Stimulated activated naive CD8-positive, alpha-beta T cell treated with anti-CD3 and anti-CD28 coated beads, Interleukin-15, amount 100 ng/mL, for 72 hours (primary cell): ENCODE results near the gene EGF.
A peak's percentile ranks its signal among the peaks of the same experiment; 100 is the strongest.
"Not testable (repeated sequence)": the region's sequence is repeated elsewhere in the genome, so short reads cannot be mapped to it uniquely, and the experiment has no call there.

Source experiments
- ATAC-seq: fragments of 150-1000 bp; cut with Tn5 transposase; 2 replicates; pipeline ENCODE4 v1.10.0; 2021; ENCODE audit warnings: mild to moderate bottlenecking, moderate library complexity
- DNase-seq, 2 donors: peaks; one replicate each; pipeline ENCODE4 v3.0.0; 2021 to 2022
- H3K27ac Mint-ChIP-seq, 2 donors: one replicate each; pipeline ENCODE4 v1.8.0; 2022; ENCODE audit warnings: mild to moderate bottlenecking in 2 of 2, mixed read lengths in 2 of 2, moderate library complexity in 2 of 2
- H3K27me3 Mint-ChIP-seq: one replicate; pipeline ENCODE4 v1.8.0; 2022; ENCODE audit warnings: mixed read lengths
- H3K4me1 Mint-ChIP-seq: one replicate; pipeline ENCODE4 v1.8.0; 2022; ENCODE audit warnings: mild to moderate bottlenecking, mixed read lengths
- H3K4me3 Mint-ChIP-seq, 2 donors: one replicate each; pipeline ENCODE4 v1.8.0; 2022; ENCODE audit warnings: mild to moderate bottlenecking in 2 of 2, mixed read lengths in 2 of 2, moderate library complexity in 1 of 2
- H3K9me3 Mint-ChIP-seq, 2 donors: one replicate each; pipeline ENCODE4 v1.8.0; 2022; ENCODE audit warnings: mixed read lengths in 2 of 2

Gene EGF

GRCh38 chr4:109890076-109890475, 22.6 kb upstream of the EGF start:
- Mint-ChIP-seq H3K9me3 (peaks cover 4 to 6% of the 10 kb centered on the region in 2 donors), H3K27ac (no peak overlapping the region), H3K27me3 (no peaks in the 10 kb centered on the region), H3K4me3 (no peak overlapping the region), H3K4me1 (no peaks in the 10 kb centered on the region)
- ATAC-seq = no peak
- no peak for DNase-seq

GRCh38 chr4:109902559-109903251, 10.0 kb upstream of the EGF start:
- Mint-ChIP-seq H3K4me1 (no peaks in the 10 kb centered on the region), H3K27me3 (peaks cover 45% of the 10 kb centered on the region), H3K27ac (no peak overlapping the region), H3K4me3 (no peak overlapping the region), H3K9me3 (peaks cover 8 to 22% of the 10 kb centered on the region in 2 donors)
- DNase-seq (no peak), ATAC-seq (no peak)

GRCh38 chr4:109908731-109909130, 4.0 kb upstream of the EGF start:
- ATAC-seq (no peak), DNase-seq (no peak)
- Mint-ChIP-seq H3K27me3 (peaks cover 48% of the 10 kb centered on the region), H3K4me1 (peaks cover 4% of the 10 kb centered on the region), H3K27ac (no peak overlapping the region), H3K4me3 (no peak overlapping the region), H3K9me3 (peaks cover 4 to 14% of the 10 kb centered on the region in 2 donors)

- H3K9me3 Mint-ChIP-seq = peaks cover 4 to 14% of the 10 kb centered on the region in 2 donors
- ATAC-seq (no peak), DNase-seq (no peak)
- H3K27me3 Mint-ChIP-seq = peaks cover 48% of the 10 kb centered on the region
- no peak overlapping the region for H3K27ac Mint-ChIP-seq
- H3K4me3 Mint-ChIP-seq = no peak overlapping the region
- peaks cover 4% of the 10 kb centered on the region for H3K4me1 Mint-ChIP-seq
Measured at GRCh38 chr4:109910256-109910655, 2.4 kb upstream of the EGF start.

GRCh38 chr4:109913596-109914241, 1.0 kb downstream of the EGF start:
- Mint-ChIP-seq H3K9me3 (no peaks in the 10 kb centered on the region), H3K27me3 (peaks cover 27% of the 10 kb centered on the region), H3K4me3 (no peak overlapping the region), H3K27ac (no peak overlapping the region), H3K4me1 (peaks cover 4% of the 10 kb centered on the region)
- DNase-seq (no peak), ATAC-seq (no peak)

- Mint-ChIP-seq H3K4me3 (no peak overlapping the region), H3K9me3 (no peaks in the 10 kb centered on the region), H3K27me3 (peaks cover 27% of the 10 kb centered on the region), H3K4me1 (peaks cover 4% of the 10 kb centered on the region), H3K27ac (no peak overlapping the region)
- DNase-seq = no peak
- no peak for ATAC-seq
Measured at GRCh38 chr4:109914322-109914721, 1.6 kb downstream of the EGF start.

GRCh38 chr4:109915385-109916026, 2.8 kb downstream of the EGF start:
- H3K4me1 Mint-ChIP-seq = peaks cover 4% of the 10 kb centered on the region
- DNase-seq = no peak
- no peak for ATAC-seq
- no peak overlapping the region for H3K4me3 Mint-ChIP-seq
- H3K27ac Mint-ChIP-seq = no peak overlapping the region
- H3K9me3 Mint-ChIP-seq = no peaks in the 10 kb centered on the region
- peaks cover 27% of the 10 kb centered on the region for H3K27me3 Mint-ChIP-seq

- H3K4me3 Mint-ChIP-seq = no peak overlapping the region
- DNase-seq = no peak
- H3K27ac Mint-ChIP-seq = no peak overlapping the region
- H3K4me1 Mint-ChIP-seq = peaks cover 4% of the 10 kb centered on the region
- no peak for ATAC-seq
- H3K9me3 Mint-ChIP-seq = no peaks in the 10 kb centered on the region
- H3K27me3 Mint-ChIP-seq = peaks cover 27% of the 10 kb centered on the region
Measured at GRCh38 chr4:109916027-109916409, 3.3 kb downstream of the EGF start.

- Mint-ChIP-seq H3K27ac (no peak overlapping the region), H3K4me3 (no peak overlapping the region), H3K4me1 (no peaks in the 10 kb centered on the region), H3K27me3 (no peaks in the 10 kb centered on the region), H3K9me3 (no peaks in the 10 kb centered on the region)
- DNase-seq (no peak), ATAC-seq (no peak)
Measured at GRCh38 chr4:109921384-109921808, 8.7 kb downstream of the EGF start.

- H3K4me3 Mint-ChIP-seq = no peak overlapping the region
- H3K27me3 Mint-ChIP-seq = no peaks in the 10 kb centered on the region
- no peaks in the 10 kb centered on the region for H3K9me3 Mint-ChIP-seq
- no peaks in the 10 kb centered on the region for H3K4me1 Mint-ChIP-seq
- ATAC-seq (no peak), DNase-seq (no peak)
- no peak overlapping the region for H3K27ac Mint-ChIP-seq
Measured at GRCh38 chr4:109925396-109925795, 12.7 kb downstream of the EGF start.

- DNase-seq (no peak), ATAC-seq (no peak)
- Mint-ChIP-seq H3K27me3 (no peaks in the 10 kb centered on the region), H3K27ac (no peak overlapping the region), H3K9me3 (no peaks in the 10 kb centered on the region), H3K4me3 (no peak overlapping the region), H3K4me1 (no peaks in the 10 kb centered on the region)
Measured at GRCh38 chr4:109928327-109929045, 15.8 kb downstream of the EGF start.

GRCh38 chr4:109930464-109930863, 17.8 kb downstream of the EGF start:
- no peak overlapping the region for H3K4me3 Mint-ChIP-seq
- H3K4me1 Mint-ChIP-seq = no peaks in the 10 kb centered on the region
- H3K9me3 Mint-ChIP-seq = no peaks in the 10 kb centered on the region
- no peak for DNase-seq
- H3K27me3 Mint-ChIP-seq = no peaks in the 10 kb centered on the region
- H3K27ac Mint-ChIP-seq = no peak overlapping the region
- ATAC-seq = no peak

- Mint-ChIP-seq H3K27ac (peak overlapping the region in 1 of 2 donors; percentile 20), H3K27me3 (no peaks in the 10 kb centered on the region), H3K4me1 (no peaks in the 10 kb centered on the region), H3K4me3 (no peak overlapping the region), H3K9me3 (no peaks in the 10 kb centered on the region)
- ATAC-seq = no peak
- no peak for DNase-seq
Measured at GRCh38 chr4:109930872-109931271, 18.2 kb downstream of the EGF start.

- H3K9me3 Mint-ChIP-seq = peaks cover 0 to 3% of the 10 kb centered on the region in 2 donors
- H3K4me3 Mint-ChIP-seq = no peak overlapping the region
- H3K27ac Mint-ChIP-seq = no peak overlapping the region
- no peak for DNase-seq
- no peak for ATAC-seq
- H3K4me1 Mint-ChIP-seq = no peaks in the 10 kb centered on the region
- H3K27me3 Mint-ChIP-seq = no peaks in the 10 kb centered on the region
Measured at GRCh38 chr4:109931318-109931717, 18.6 kb downstream of the EGF start.

GRCh38 chr4:109937352-109937751, 24.7 kb downstream of the EGF start:
- not testable (repeated sequence) for H3K4me3 Mint-ChIP-seq, H3K4me1 Mint-ChIP-seq, DNase-seq, H3K27me3 Mint-ChIP-seq, H3K27ac Mint-ChIP-seq, ATAC-seq
- peaks cover 15 to 17% of the 10 kb centered on the region in 2 donors for H3K9me3 Mint-ChIP-seq

GRCh38 chr4:109939190-109939589, 26.5 kb downstream of the EGF start:
- Mint-ChIP-seq H3K27me3 (no peaks in the 10 kb centered on the region), H3K4me1 (no peaks in the 10 kb centered on the region), H3K9me3 (peaks cover 15 to 17% of the 10 kb centered on the region in 2 donors), H3K4me3 (no peak overlapping the region), H3K27ac (no peak overlapping the region)
- ATAC-seq = no peak
- no peak for DNase-seq
